Aorta (tissue), 5 donors: ENCODE results near the gene MICOS13. TPM values are rescaled to one million over a fixed set of nuclear protein-coding genes. Genes with fewer than 3 reads are reported as not detected.
"Not testable (repeated sequence)": the region's sequence is repeated elsewhere in the genome, so short reads cannot be mapped to it uniquely, and the experiment has no call there.

Experiments
- ATAC-seq: fragments of 200-7000 bp; cut with Tn5 transposase; one replicate; pipeline ENCODE4 v1.9.1; 2022; ENCODE audit warnings: moderate library complexity; ENCODE audit not compliant: low FRiP score
- DNase-seq, 2 donors: peaks; one replicate each; pipeline ENCODE4 v3.0.0-alpha.2; 2020
- H3K27ac ChIP-seq, 2 donors: one replicate each; pipeline ENCODE4 v1.5.1; 2013; ENCODE audit warnings: low read length in 2 of 2, mild to moderate bottlenecking in 2 of 2, moderate library complexity in 2 of 2, control low read depth in 1 of 2, inconsistent platforms in 1 of 2, low read depth in 1 of 2
- H3K27me3 ChIP-seq, 2 donors: one replicate each; pipeline ENCODE4 v1.6.1; 2013; ENCODE audit warnings: control low read depth in 1 of 2, low read length in 1 of 2, mild to moderate bottlenecking in 1 of 2, moderate library complexity in 1 of 2; ENCODE audit not compliant: insufficient read depth in 2 of 2, control insufficient read depth in 1 of 2
- H3K36me3 ChIP-seq, 2 donors: one replicate each; pipeline ENCODE4 v1.6.1; 2013; ENCODE audit warnings: control low read depth in 1 of 2, low read length in 1 of 2, mild to moderate bottlenecking in 1 of 2; ENCODE audit not compliant: insufficient read depth in 2 of 2, control insufficient read depth in 1 of 2
- H3K4me1 ChIP-seq, 2 donors: one replicate each; pipeline ENCODE4 v1.6.1; 2013; ENCODE audit warnings: low read length in 2 of 2, control low read depth in 1 of 2, mild to moderate bottlenecking in 1 of 2, moderate library complexity in 1 of 2; ENCODE audit not compliant: insufficient read depth in 2 of 2, control insufficient read depth in 1 of 2
- H3K4me3 ChIP-seq, 2 donors: one replicate each; pipeline ENCODE4 v1.5.1; 2013; ENCODE audit warnings: low read length in 2 of 2, control low read depth in 1 of 2, mild to moderate bottlenecking in 1 of 2
- H3K9me3 ChIP-seq: one replicate; pipeline ENCODE4 v1.6.1; 2013; ENCODE audit warnings: mild to moderate bottlenecking, low read length; ENCODE audit not compliant: control insufficient read depth
- WGBS, 2 donors: extraction: QIAGEN DNeasy Blood & Tissue Kit; methylation state at CpG; one replicate each; pipeline ENCODE4 v1.1.7; 2013; 5-methylcytosine and 5-hydroxymethylcytosine counted together
- intact Hi-C, 2 donors: fragments of 100-400 bp; cut with DNase I; formaldehyde crosslinking; loops; one replicate each; pipeline versions ENCODE4 v1.14.2 to v1.15.0; 2022
- polyA plus RNA-seq, 2 donors: library from polyadenylated mRNA; stranded (reverse); fragments of 200-250 nt; gene quantifications; one replicate each; pipeline ENCODE4 v1.2.3, GENCODE V29; 2013
- total RNA-seq, 2 donors: library from RNA; stranded (reverse); fragmentation: NEBNext Ultra II Directional; extraction: Animal tissue kit (Norgen Biotek cat#: 25700); gene quantifications; one replicate each; pipeline ENCODE4 v1.2.1, GENCODE V29; 2021
- donor health status: healthy with polysubstance abuse.
- donor health status: Bipolar disorder and iron deficiency.
- donor health status: DM: no; HTN: no; CAD: no.
- donor health status: DM: no; HTN: no; CAD: no.
- donor health status: DM: yes; HTN: yes; CAD: no.

The MICOS13 gene
- total and polyA plus RNA-seq, 4 donors, result 35.4 to 103 (median 69.5) TPM

DNA sequence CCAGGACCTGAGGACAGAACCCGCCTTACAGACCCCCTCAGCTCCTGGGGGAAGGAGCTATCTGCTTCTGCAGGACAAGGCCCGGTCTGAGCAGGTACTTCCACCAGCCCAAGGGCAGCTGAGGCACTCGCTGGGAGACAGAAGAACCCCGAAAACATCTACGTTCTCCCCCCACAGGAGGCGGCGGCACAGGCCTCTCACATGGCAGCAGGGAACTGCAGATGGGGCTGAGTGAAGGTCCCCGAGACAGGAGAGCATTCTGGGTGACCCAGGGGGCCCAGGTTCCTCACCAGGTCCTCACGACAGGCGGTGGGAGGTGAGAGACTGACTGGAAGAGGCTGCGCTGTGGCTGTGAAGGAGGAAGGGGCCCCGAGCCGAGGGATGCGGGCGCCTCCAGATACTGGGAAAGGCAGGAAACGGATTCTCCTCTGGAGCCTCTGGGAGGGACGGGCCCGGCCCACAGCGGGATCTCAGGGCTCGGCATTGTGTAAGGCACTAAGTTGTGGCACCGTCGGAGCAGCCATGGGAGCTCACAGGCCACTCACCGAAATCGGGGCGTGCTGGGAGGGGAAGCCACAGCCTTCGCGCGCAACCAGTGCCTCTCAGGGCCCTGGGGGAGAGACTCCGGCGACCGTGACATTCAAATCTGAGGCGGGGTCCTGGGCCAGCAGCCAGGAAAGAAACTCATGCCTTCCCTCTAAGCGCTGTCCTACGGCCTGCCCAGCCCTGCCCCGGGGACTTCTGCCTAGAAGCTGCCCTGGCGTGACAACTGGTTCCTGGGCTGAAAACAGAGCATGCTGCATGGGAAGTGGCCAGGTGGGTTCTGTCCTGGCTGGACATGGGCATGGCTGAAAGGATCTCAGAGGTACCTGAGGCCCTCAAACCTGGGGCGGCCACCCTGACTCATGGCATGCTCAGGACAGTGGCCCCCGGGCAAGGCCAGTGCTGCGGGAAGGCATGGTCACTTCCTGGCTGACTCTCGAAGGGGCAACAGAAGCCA lies 23.8 kb upstream of the MICOS13 start:
- DNase-seq (no peak), ATAC-seq (no peak)
- intact Hi-C loops, result no loop called here
- no peak overlapping the region for H3K27ac ChIP-seq
- no peaks in the 10 kb centered on the region for H3K4me1 ChIP-seq
- H3K4me3 ChIP-seq, result no peak overlapping the region
- H3K36me3 ChIP-seq, result peaks cover 0 to under 1% of the 10 kb centered on the region in 2 donors
- WGBS, 2 donors, result 96% methylated on average over 40 of the region's 40 CpGs
- H3K9me3 ChIP-seq, result no peaks in the 10 kb centered on the region
- H3K27me3 ChIP-seq, result no peaks in the 10 kb centered on the region

GRCh38 chr19:5702053-5702410 lies 21.7 kb upstream of the MICOS13 start:
- H3K4me1 ChIP-seq, H3K36me3 ChIP-seq, H3K9me3 ChIP-seq, H3K4me3 ChIP-seq, intact Hi-C loops, H3K27ac ChIP-seq, DNase-seq, ATAC-seq, H3K27me3 ChIP-seq: not testable (repeated sequence)
- WGBS, 2 donors, result 86 to 90% methylated on average over 8 to 23 of the region's 28 CpGs

DNA sequence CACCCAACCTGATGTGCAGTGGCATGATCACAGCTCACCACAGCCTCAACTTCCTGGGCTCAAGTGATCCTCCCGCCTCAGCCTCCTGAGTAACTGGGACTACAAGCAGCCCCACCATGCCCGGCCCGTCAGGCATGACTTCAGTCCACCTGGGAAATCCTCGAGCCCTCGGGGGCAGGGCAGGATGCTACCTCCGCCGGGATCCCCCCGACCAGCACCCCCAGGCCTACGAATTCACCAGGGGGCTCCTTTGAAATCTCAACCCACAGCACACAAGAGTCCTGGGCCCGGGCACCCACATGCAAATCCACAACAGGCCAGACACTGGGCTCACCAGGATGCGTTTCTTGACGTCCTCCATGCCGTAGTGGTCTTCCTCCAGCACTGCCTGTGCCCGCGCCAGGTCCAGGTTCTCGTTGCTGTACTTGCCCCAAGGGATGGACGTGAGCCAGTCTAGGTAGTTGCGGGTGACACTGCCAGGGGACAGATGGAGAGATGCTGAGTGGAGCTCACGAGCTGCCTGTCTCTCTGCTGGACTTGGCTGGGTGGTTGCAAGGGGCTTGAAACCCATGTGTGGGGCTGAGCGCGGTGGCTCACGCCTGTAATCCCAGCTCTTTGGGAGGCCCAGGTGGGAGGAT lies 20.3 kb upstream of the MICOS13 start:
- WGBS, 2 donors, result 94 to 95% methylated on average over 22 of the region's 22 CpGs
- Histone ChIP-seq H3K36me3 (peaks cover 0 to 8% of the 10 kb centered on the region in 2 donors), H3K27ac (no peak overlapping the region), H3K4me3 (no peak overlapping the region), H3K27me3 (no peaks in the 10 kb centered on the region), H3K9me3 (no peaks in the 10 kb centered on the region), H3K4me1 (no peaks in the 10 kb centered on the region)
- no peak for DNase-seq
- no peak for ATAC-seq
- intact Hi-C loops, result no loop called here

DNA sequence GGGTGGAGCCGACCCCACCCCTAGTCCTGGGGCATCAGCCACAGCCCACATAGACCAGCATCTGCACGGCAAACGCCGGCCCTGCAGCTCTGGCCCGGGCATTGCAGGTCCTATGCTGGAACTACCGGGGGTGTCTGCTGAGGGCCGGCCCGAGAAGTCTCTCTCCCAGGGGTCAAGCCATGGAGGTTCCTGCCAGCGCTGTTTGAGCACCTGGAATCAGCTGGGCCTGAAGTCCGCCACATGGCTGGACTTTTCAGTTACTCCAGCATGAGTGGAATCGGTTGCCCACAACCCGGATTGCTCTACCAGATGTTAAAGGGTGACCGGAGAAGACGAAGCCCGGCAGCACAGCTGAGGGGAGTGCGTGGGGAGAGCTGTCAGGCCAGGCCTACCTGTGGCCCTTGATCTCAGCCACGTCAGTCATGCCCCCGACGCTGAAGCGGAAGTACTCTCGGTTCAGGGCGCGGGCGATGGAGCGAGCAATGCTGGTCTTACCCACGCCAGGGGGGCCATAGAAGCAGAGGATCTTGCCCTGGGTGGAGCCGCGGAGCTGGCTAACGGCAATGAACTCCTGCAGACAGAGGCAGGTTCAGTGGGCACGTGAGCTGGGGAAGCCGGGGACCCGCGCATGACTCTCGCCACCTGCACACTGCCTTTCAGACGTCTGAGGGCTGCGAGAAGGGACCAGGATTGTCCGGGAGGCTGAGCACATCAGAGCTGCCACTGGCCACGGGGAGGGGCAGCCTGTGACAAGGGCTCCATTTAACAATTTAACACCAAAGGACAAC lies 18.5 kb upstream of the MICOS13 start:
- Histone ChIP-seq H3K4me1 (no peaks in the 10 kb centered on the region), H3K27me3 (no peaks in the 10 kb centered on the region), H3K9me3 (no peaks in the 10 kb centered on the region), H3K27ac (no peak overlapping the region), H3K36me3 (peaks cover 0 to 10% of the 10 kb centered on the region in 2 donors), H3K4me3 (no peak overlapping the region)
- intact Hi-C loops, result no loop called here
- ATAC-seq (no peak), DNase-seq (no peak)
- 89% methylated on average over 38 of the region's 38 CpGs for WGBS, 2 donors

GRCh38 chr19:5697890-5698634 lies 17.7 kb upstream of the MICOS13 start:
- Histone ChIP-seq H3K9me3 (no peaks in the 10 kb centered on the region), H3K4me1 (no peaks in the 10 kb centered on the region), H3K27ac (no peak overlapping the region), H3K27me3 (no peaks in the 10 kb centered on the region), H3K36me3 (peaks cover 0 to 10% of the 10 kb centered on the region in 2 donors), H3K4me3 (no peak overlapping the region)
- ATAC-seq (no peak), DNase-seq (no peak)
- intact Hi-C loops, result no loop called here
- 79 to 80% methylated on average over 30 of the region's 30 CpGs for WGBS, 2 donors

DNA sequence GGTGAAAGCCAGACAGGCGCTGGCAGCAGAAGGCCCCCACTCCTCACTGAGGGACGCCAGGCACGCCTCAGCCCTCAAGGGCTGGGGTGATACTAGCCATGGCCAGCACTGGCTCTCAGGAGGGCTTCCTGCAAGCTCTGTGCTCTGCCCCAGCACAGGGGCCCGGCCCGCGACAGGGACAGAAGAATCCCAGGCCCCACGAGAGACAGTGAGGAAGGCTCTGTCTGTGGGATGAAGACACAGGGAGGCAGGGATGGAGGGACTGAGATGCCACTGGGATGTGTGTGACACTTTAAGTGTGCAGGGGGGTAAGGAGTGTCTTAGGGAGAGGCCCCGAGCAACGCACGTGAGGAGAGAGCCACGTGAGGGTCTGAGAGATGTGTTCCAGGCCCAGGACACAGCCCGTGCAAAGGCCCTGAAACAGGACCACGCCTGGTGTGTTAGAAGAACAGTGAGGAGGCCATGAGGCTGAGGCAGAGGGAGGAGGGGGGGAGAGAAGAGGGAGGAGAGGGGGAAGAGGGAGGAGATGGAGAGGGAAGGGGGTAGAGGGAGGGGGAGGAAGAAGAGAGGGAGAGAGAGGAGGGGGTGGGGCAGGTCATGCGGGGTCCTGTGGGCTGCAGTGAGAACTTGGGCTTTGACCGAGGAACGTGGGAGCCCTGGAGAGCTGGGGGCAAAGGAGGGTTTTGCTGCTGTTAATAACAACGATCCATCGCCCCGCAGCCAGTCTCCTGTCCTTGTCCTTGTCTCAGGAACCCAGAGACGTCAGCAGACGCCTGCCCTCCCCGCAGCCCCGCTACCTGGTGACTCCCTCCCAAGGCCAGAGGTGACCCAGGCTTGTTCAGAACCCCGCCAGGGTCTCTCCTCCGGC lies 16.9 kb upstream of the MICOS13 start:
- no peak for ATAC-seq
- Histone ChIP-seq H3K4me3 (no peak overlapping the region), H3K9me3 (no peaks in the 10 kb centered on the region), H3K27me3 (no peaks in the 10 kb centered on the region), H3K27ac (no peak overlapping the region), H3K36me3 (peaks cover 0 to 10% of the 10 kb centered on the region in 2 donors), H3K4me1 (no peaks in the 10 kb centered on the region)
- intact Hi-C loops, result no loop called here
- DNase-seq, result no peak
- 75 to 79% methylated on average over 24 to 25 of the region's 25 CpGs for WGBS, 2 donors

DNA sequence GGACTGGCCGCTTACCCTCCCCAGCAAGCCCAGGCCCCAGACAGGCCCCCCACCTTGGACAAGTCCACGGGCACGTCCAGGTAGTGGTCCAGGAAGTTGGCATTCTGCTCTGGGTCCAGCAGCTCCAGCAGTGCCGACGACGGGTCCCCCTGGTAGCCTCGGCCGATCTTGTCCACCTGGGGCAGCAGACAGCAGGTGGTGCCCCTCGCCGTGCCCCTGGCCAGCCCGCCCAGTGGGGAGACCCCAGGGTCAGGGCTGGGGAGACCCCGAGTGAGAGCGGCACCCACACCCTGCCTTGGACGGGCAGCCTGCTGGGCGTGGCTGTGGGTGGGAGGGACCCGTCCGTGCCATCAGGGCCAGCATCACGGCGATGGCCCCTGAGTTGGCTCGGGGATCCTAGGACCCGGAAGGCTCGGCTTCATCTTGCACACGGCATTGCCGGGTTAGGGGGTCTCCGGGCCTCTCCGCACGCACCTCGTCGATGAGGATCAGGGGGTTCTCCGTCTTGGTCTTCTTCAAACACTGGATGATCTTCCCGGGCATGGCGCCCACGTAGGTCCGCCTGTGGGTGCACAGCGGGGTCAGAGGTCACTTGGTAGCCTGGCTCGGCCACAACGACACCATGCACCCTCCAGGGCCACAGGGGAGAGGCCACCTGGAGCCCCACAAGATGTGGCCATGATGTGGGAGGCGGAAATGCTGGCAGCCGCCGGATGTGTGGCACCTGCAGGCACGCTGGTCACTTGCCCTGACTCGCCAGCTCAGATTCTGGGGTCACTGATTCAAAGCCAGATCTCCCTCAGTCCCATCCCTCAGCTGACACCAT lies 16.1 kb upstream of the MICOS13 start:
- no peaks in the 10 kb centered on the region for H3K4me1 ChIP-seq
- intact Hi-C loops, result no loop called here
- H3K9me3 ChIP-seq, result no peaks in the 10 kb centered on the region
- no peak for DNase-seq
- H3K4me3 ChIP-seq, result no peak overlapping the region
- WGBS, 2 donors, result 85 to 87% methylated on average over 39 to 42 of the region's 42 CpGs
- ATAC-seq, result no peak
- H3K27ac ChIP-seq, result no peak overlapping the region
- no peaks in the 10 kb centered on the region for H3K27me3 ChIP-seq
- H3K36me3 ChIP-seq, result peaks cover 0 to 10% of the 10 kb centered on the region in 2 donors
